CD4-positive, alpha-beta memory T cell (primary cell): ENCODE measurements around the gene RBFOX2. TPM values are rescaled to one million over a fixed set of nuclear protein-coding genes. Genes with fewer than 3 reads are reported as not detected.

Source experiments
- CTCF ChIA-PET: fragments of 350-600 bp; sonication (Branson Sonifier 250); formaldehyde crosslinking; loops from one replicate; lab custom pipeline; 2021; ENCODE audit warnings: inconsistent platforms; ENCODE audit not compliant: partially characterized antibody; lab: Charles Lee
- POLR2A ChIA-PET: fragments of 350-600 bp; sonication (Branson Sonifier 250); formaldehyde crosslinking; loops from one replicate; lab custom pipeline; 2021; ENCODE audit not compliant: partially characterized antibody; lab: Charles Lee
- DNase-seq, 5 donors: peaks; one replicate each; pipeline versions ENCODE4 v3.0.0 to v3.0.0-alpha.2; 2020 to 2022; ENCODE audit warnings: mixed read lengths in 1 of 5
- H3K27ac ChIP-seq: one replicate; pipeline ENCODE4 v1.7.0; 2013; ENCODE audit warnings: low read depth, low read length
- H3K27me3 ChIP-seq: 2 replicates; pipeline ENCODE4 v1.7.0; 2013; ENCODE audit warnings: mild to moderate bottlenecking, low read length, moderate library complexity; ENCODE audit not compliant: insufficient read depth
- H3K36me3 ChIP-seq: 2 replicates; pipeline ENCODE4 v1.7.0; 2013; ENCODE audit warnings: mild to moderate bottlenecking, low read length, moderate library complexity; ENCODE audit not compliant: insufficient read depth
- H3K4me1 ChIP-seq: 2 replicates; pipeline ENCODE4 v1.7.0; 2013; ENCODE audit warnings: mild to moderate bottlenecking, low read length, moderate library complexity; ENCODE audit not compliant: insufficient read depth
- H3K4me3 ChIP-seq, 2 donors: one replicate each; pipeline ENCODE4 v1.7.0; 2013; ENCODE audit warnings: low read length in 2 of 2, mild to moderate bottlenecking in 1 of 2
- H3K9me3 ChIP-seq, 2 donors: one replicate each; pipeline ENCODE4 v1.7.0; 2013; ENCODE audit warnings: low read length in 2 of 2, control low read depth in 1 of 2; ENCODE audit not compliant: control insufficient read depth in 1 of 2
- H3K27ac Mint-ChIP-seq, 7 donors: one replicate each; pipeline ENCODE4 v1.8.0; 2020 to 2021; ENCODE audit warnings: mixed read lengths in 7 of 7, mild to moderate bottlenecking in 6 of 7, inconsistent platforms in 3 of 7, moderate library complexity in 3 of 7
- H3K27me3 Mint-ChIP-seq, 2 donors: one replicate each; pipeline ENCODE4 v1.8.0; 2020 to 2021; ENCODE audit warnings: mixed read lengths in 2 of 2
- H3K36me3 Mint-ChIP-seq, 2 donors: one replicate each; pipeline ENCODE4 v1.8.0; 2020 to 2021; ENCODE audit warnings: mixed read lengths in 2 of 2, inconsistent platforms in 1 of 2, mild to moderate bottlenecking in 1 of 2
- H3K4me1 Mint-ChIP-seq, 4 donors: one replicate each; pipeline ENCODE4 v1.8.0; 2020 to 2021; ENCODE audit warnings: mixed read lengths in 4 of 4, mild to moderate bottlenecking in 1 of 4
- H3K4me3 Mint-ChIP-seq, 8 donors: one replicate each; pipeline ENCODE4 v1.8.0; 2020 to 2021; ENCODE audit warnings: mixed read lengths in 8 of 8, mild to moderate bottlenecking in 7 of 8, moderate library complexity in 6 of 8, inconsistent platforms in 3 of 8
- H3K9me3 Mint-ChIP-seq, 8 donors: one replicate each; pipeline ENCODE4 v1.8.0; 2020 to 2021; ENCODE audit warnings: mixed read lengths in 8 of 8, mild to moderate bottlenecking in 5 of 8, inconsistent platforms in 3 of 8, moderate library complexity in 1 of 8
- intact Hi-C: fragments of 100-400 bp; cut with micrococcal nuclease; formaldehyde crosslinking; loops from one replicate; pipeline ENCODE4 v1.15.1; 2023
- polyA plus RNA-seq, 2 donors: library from polyadenylated mRNA; unstranded; fragments of 300-500 nt; fragmentation: Illumina TruSeq; gene quantifications; one replicate each; pipeline ENCODE4 v1.2.3, GENCODE V29; 2021
- total RNA-seq, 2 experiments: library from RNA; stranded (reverse); gene quantifications; one replicate each; pipeline ENCODE4 v1.2.3, GENCODE V29; 2021

The RBFOX2 gene
- total and polyA plus RNA-seq, 4 experiments from 2014 or later, result 0.68 to 1.3 (median 1.0) TPM

DNA sequence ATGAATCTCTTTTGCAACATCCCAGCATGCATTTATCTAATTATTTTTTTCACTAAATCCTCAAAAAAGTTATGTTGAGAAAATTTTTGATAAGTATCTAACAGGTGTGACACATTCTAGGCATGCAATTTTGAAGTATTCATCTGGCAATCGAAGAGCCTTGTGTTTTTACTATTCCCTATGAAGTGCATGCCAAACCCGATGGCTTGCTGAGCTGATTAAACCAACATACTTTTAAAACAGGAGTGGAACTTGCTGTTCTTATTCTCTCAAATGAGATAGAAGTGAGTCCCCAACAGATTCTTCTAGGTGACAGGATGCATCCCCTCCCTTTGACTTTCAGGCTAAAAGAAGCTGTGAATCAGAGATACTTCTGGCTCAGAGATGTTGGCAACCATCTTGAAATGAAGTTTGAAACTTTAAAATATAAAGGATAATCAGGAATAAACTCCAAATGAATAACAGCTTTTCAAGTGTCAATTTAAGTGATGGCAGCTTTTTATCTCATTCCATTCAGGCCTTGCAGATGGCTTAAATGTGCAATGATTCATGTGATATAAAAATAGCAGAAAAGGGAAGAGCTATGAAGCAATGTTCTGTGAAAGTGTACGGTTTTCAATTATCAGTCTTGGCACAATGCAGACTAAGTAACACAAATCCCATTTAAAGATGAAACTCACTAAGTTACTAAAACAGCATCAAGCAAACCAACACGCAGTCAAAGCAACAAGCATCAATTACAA lies 243.3 kb downstream of the RBFOX2 start:
- Mint-ChIP-seq H3K4me3 (peak overlapping the region in 1 of 8 donors; percentile 6), H3K27me3 (peaks cover 4 to 6% of the 10 kb centered on the region in 2 donors), H3K9me3 (no peaks in the 10 kb centered on the region), H3K36me3 (no peaks in the 10 kb centered on the region), H3K4me1 (no peaks in the 10 kb centered on the region), H3K27ac (no peak overlapping the region)
- DNase-seq, result no peak
- Histone ChIP-seq H3K27me3 (no peaks in the 10 kb centered on the region), H3K4me1 (no peaks in the 10 kb centered on the region), H3K9me3 (no peaks in the 10 kb centered on the region), H3K4me3 (no peak overlapping the region), H3K27ac (no peak overlapping the region), H3K36me3 (no peaks in the 10 kb centered on the region)
- ChIA-PET POLR2A (no interaction called here), CTCF (no interaction called here)
- intact Hi-C loops, result no loop called here

DNA sequence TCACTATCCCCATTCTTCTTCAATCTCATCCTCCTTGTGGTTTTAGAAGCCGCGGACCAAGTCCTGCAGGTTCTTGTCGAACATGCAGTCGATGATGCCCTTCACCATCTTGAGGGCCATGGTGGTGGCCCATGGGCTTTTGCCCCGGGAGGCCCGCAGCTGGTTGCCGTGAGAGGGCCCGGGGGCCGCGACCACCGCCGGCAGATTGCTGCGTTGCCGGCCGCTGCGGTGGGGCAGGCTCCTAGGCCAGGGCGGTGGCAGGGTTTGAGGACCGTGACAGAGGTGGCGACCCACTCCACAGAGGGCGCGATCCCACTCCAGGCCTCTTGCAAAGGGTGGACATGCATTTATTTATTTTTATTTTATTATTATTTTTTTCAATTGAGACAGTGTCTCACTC lies 244.0 kb downstream of the RBFOX2 start:
- no peaks in the 10 kb centered on the region for H3K27me3 ChIP-seq
- CTCF ChIA-PET, result no interaction called here
- H3K36me3 ChIP-seq, result no peaks in the 10 kb centered on the region
- Mint-ChIP-seq H3K27ac (no peak overlapping the region), H3K27me3 (peaks cover 4 to 5% of the 10 kb centered on the region in 2 donors), H3K4me3 (no peak overlapping the region), H3K36me3 (no peaks in the 10 kb centered on the region), H3K9me3 (no peaks in the 10 kb centered on the region), H3K4me1 (no peaks in the 10 kb centered on the region)
- no peak overlapping the region for H3K4me3 ChIP-seq
- H3K4me1 ChIP-seq, result no peaks in the 10 kb centered on the region
- H3K9me3 ChIP-seq, result no peaks in the 10 kb centered on the region
- no peak overlapping the region for H3K27ac ChIP-seq
- no peak for DNase-seq
- intact Hi-C loops, result no loop called here
- POLR2A ChIA-PET, result no interaction called here

DNA sequence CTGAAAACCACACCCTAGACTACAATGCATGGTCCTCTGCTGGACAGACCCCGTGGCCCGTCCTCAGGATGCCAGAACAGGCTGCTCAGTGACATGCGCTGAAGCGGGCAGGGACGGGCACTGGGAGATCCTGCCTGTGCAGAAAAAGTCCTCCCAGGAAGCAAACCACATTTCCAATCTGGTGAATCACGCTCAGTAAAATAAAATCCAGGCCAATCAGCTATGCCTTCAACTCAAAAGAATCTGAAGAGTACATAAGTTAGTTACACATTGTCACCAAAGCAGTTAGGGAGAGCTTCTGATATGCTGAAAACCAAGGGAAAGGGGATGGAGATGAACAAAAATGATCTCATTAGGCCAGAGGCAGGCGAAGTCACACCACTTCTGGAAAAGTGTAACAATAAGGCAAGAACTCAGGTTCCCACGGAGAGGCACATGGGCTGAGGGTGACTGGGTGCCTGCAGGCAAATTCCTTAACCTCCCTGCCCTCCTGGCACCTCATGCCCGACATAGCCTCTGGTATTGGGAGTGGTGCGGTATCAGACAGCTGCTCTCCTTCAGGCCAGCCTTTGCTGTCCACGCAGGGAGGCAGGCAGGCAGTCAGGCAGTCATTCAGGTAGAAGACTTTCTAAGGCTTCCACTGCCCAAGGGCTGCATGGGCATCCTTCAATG lies 244.5 kb downstream of the RBFOX2 start:
- CTCF ChIA-PET, result no interaction called here
- H3K4me1 Mint-ChIP-seq, result no peaks in the 10 kb centered on the region

DNA sequence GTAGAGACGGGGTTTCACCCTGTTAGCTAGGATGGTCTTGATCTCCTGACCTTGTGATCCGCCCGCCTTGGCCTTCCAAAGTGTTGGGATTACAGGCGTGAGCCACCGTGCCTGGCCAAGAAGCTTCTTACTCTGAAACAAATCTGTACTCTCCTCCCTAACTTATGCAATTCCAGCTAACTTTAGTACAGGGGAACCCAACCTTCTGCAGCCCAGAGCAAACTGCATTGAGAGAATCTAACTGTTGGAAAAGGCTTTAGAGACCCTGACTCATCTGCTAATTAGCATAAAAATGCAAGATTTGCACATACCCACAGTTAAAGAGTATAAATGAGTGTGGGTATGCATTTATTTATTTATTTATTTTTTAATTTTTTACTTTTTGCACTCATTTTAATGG lies 246.1 kb downstream of the RBFOX2 start:
- no peak overlapping the region for H3K4me3 Mint-ChIP-seq
- no peaks in the 10 kb centered on the region for H3K9me3 Mint-ChIP-seq
- no peaks in the 10 kb centered on the region for H3K27me3 ChIP-seq
- H3K4me1 ChIP-seq, result no peaks in the 10 kb centered on the region
- ChIA-PET POLR2A (no interaction called here), CTCF (no interaction called here)
- H3K27ac Mint-ChIP-seq, result peak overlapping the region in 1 of 7 donors; percentile 10
- no peaks in the 10 kb centered on the region for H3K36me3 Mint-ChIP-seq
- intact Hi-C loops, result no loop called here
- no peaks in the 10 kb centered on the region for H3K9me3 ChIP-seq
- H3K4me1 Mint-ChIP-seq, result no peaks in the 10 kb centered on the region
- DNase-seq, result no peak
- peaks cover 3 to 5% of the 10 kb centered on the region in 2 donors for H3K27me3 Mint-ChIP-seq
- no peaks in the 10 kb centered on the region for H3K36me3 ChIP-seq
- no peak overlapping the region for H3K4me3 ChIP-seq
- H3K27ac ChIP-seq, result no peak overlapping the region

More for the DNA sequence above, 244.5 kb downstream of the RBFOX2 start:
- Mint-ChIP-seq H3K27ac (no peak overlapping the region), H3K27me3 (peaks cover 3 to 4% of the 10 kb centered on the region in 2 donors), H3K4me3 (no peak overlapping the region), H3K36me3 (no peaks in the 10 kb centered on the region), H3K9me3 (no peaks in the 10 kb centered on the region)
- intact Hi-C loops, result no loop called here
- Histone ChIP-seq H3K27ac (no peak overlapping the region), H3K9me3 (no peaks in the 10 kb centered on the region), H3K4me3 (no peak overlapping the region), H3K27me3 (no peaks in the 10 kb centered on the region), H3K36me3 (no peaks in the 10 kb centered on the region), H3K4me1 (no peaks in the 10 kb centered on the region)
- DNase-seq, result no peak
- POLR2A ChIA-PET, result no interaction called here

DNA sequence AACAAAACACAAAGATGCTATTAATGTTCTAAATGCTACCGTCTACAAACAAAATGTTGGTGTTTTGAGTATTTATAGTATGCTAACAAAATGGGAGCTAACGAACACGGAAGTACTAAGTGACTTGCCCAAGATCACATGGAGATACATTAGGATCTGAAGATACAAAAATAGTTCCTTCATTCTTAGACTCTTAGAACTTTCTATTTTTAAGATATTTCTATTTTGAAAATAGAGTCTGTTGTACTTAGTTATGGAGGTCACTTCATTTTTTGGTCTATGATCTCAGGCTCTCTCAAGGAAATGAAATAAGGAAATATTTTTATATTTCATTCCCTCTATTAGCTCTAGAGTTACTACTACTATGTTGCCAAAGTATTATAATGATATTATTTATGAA lies 246.7 kb downstream of the RBFOX2 start:
- Mint-ChIP-seq H3K4me3 (no peak overlapping the region), H3K4me1 (no peaks in the 10 kb centered on the region), H3K27ac (no peak overlapping the region), H3K9me3 (no peaks in the 10 kb centered on the region), H3K36me3 (no peaks in the 10 kb centered on the region), H3K27me3 (peaks cover 3 to 5% of the 10 kb centered on the region in 2 donors)
- Histone ChIP-seq H3K27me3 (no peaks in the 10 kb centered on the region), H3K4me1 (no peaks in the 10 kb centered on the region), H3K27ac (no peak overlapping the region), H3K4me3 (no peak overlapping the region), H3K36me3 (no peaks in the 10 kb centered on the region), H3K9me3 (no peaks in the 10 kb centered on the region)
- intact Hi-C loops, result no loop called here
- ChIA-PET POLR2A (no interaction called here), CTCF (no interaction called here)
- no peak for DNase-seq

DNA sequence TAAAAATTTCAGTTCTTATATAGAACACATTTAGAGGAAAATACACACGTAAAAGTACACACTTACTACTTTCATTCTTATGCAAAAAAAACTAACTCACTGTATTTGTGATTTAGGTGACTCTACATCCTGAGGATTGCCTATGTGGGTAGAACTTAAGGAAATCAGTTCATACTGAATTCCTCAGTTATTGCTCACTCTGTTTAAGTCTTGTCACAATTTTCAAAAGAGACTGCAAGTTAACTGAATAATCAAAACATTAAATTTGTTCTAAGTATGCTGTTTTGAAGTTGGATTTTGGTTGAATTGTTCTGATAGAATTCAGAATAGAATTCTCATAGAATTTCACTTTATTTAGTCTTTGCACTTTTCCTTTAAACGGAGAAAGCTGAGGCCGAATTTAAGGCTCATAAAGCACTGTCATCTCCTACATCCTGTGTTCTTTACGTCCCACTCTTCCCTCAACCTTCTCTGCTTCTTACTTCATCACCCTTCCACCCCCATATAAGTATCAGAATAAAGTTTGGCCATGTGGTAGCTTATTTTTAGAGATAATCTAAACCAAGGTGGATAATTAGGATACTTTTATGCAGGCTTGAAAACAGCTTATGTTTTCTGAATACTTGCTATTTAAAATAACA lies 251.2 kb downstream of the RBFOX2 start:
- Histone ChIP-seq H3K4me3 (no peak overlapping the region), H3K27me3 (no peaks in the 10 kb centered on the region), H3K27ac (no peak overlapping the region), H3K9me3 (no peaks in the 10 kb centered on the region), H3K36me3 (no peaks in the 10 kb centered on the region), H3K4me1 (no peaks in the 10 kb centered on the region)
- CTCF ChIA-PET, result no interaction called here
- Mint-ChIP-seq H3K36me3 (no peaks in the 10 kb centered on the region), H3K27me3 (peaks cover 3 to 5% of the 10 kb centered on the region in 2 donors), H3K27ac (no peak overlapping the region), H3K4me1 (no peaks in the 10 kb centered on the region), H3K9me3 (no peaks in the 10 kb centered on the region), H3K4me3 (no peak overlapping the region)
- no peak for DNase-seq
- POLR2A ChIA-PET, result no interaction called here
- intact Hi-C loops, result no loop called here

DNA sequence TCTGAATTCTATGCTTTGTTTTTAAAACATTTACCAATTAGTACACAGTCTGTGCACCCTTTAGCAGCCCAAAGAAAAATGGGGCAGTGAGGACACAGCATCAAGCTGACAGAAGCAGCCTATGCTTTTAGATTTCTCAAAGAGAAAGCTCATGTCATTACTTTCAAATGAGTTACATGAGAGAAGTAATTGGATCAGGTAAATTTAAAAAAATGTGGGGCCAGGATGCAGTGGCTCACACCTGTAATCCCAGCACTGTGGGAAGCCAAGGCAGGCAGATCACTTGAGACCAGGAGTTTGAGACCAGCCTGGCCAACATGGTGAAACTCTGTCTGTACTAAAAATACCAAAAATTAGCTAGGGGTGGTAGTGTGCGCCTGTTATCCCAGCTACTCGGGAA lies 253.3 kb downstream of the RBFOX2 start:
- H3K27ac Mint-ChIP-seq, result no peak overlapping the region
- CTCF ChIA-PET, result no interaction called here
- no peaks in the 10 kb centered on the region for H3K9me3 Mint-ChIP-seq

More for the DNA sequence above, 253.3 kb downstream of the RBFOX2 start:
- Histone ChIP-seq H3K27ac (no peak overlapping the region), H3K4me1 (no peaks in the 10 kb centered on the region), H3K27me3 (no peaks in the 10 kb centered on the region), H3K4me3 (no peak overlapping the region), H3K9me3 (no peaks in the 10 kb centered on the region), H3K36me3 (no peaks in the 10 kb centered on the region)
- intact Hi-C loops, result no loop called here
- Mint-ChIP-seq H3K36me3 (no peaks in the 10 kb centered on the region), H3K27me3 (peaks cover 3% of the 10 kb centered on the region in 2 donors), H3K4me1 (peaks cover 0 to 1% (median 0%) of the 10 kb centered on the region in 4 donors), H3K4me3 (no peak overlapping the region)
- DNase-seq, result no peak
- POLR2A ChIA-PET, result no interaction called here
